ENCODE measurements around the gene IGF2R. TPM values are rescaled to one million over a fixed set of nuclear protein-coding genes. Genes with fewer than 3 reads are reported as not detected.

Gene IGF2R
- total and polyA plus RNA-seq, 4 experiments from 2014 or later: 4.5 to 79.2 (median 48.1) TPM

DNA sequence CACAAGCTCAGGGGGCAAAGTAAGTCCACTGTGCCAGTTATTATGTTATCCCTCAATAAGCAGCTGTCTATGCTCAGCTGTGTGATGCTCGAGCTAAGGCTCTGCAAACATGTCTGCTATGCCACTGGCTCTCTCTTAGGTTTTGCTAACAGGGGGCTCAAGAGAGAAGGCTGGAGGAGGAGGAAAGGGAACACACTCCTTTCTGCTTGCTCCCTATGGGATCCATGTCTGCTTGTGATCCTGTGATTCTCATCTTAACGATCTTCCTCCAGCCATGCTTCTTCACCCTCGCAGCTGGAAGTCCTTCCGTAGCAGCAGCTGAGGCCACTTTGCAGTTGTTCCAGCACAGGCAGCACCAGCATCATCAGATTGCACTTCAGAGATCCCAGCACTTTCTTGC, 37.0 kb upstream of the IGF2R start:
- peaks cover 1 to 2% of the 10 kb centered on the region in 2 donors for H3K27me3 Mint-ChIP-seq
- intact Hi-C loops (cut with micrococcal nuclease): no loop called here
- H3K4me1 Mint-ChIP-seq: peaks cover 21 to 30% (median 23%) of the 10 kb centered on the region in 4 donors
- no peaks in the 10 kb centered on the region for H3K9me3 Mint-ChIP-seq
- peaks cover 32% of the 10 kb centered on the region for H3K4me1 ChIP-seq (ENCODE audit: insufficient read depth, low read length)
- no peaks in the 10 kb centered on the region for H3K9me3 ChIP-seq (ENCODE audit: control insufficient read depth in 1 of 2, low read length in 2 of 2)
- no peaks in the 10 kb centered on the region for H3K36me3 Mint-ChIP-seq
- no peak overlapping the region for H3K4me3 Mint-ChIP-seq
- CTCF ChIA-PET (ENCODE audit: partially characterized antibody): no interaction called here
- H3K27ac Mint-ChIP-seq: no peak overlapping the region
- POLR2A ChIA-PET (ENCODE audit: partially characterized antibody): interaction anchor here (1.0 kb wide), 1 partner anchor 142 kb away, joined by 3 read pairs; no protein-coding TSS in a partner anchor
- no peaks in the 10 kb centered on the region for H3K27me3 ChIP-seq (ENCODE audit: insufficient read depth, low read length)
- no peak overlapping the region for H3K4me3 ChIP-seq (ENCODE audit: low read length in 2 of 2)
- no peak overlapping the region for H3K27ac ChIP-seq (ENCODE audit: low read depth, low read length)
- no peaks in the 10 kb centered on the region for H3K36me3 ChIP-seq (ENCODE audit: insufficient read depth, low read length)
- no peak for DNase-seq

- peaks cover 0 to 2% of the 10 kb centered on the region in 2 donors for H3K27me3 Mint-ChIP-seq
- POLR2A ChIA-PET (ENCODE audit: partially characterized antibody): no interaction called here
These were observed 35.8 kb upstream of the IGF2R start for GRCh38 chr6:159933077-159933476.

DNA sequence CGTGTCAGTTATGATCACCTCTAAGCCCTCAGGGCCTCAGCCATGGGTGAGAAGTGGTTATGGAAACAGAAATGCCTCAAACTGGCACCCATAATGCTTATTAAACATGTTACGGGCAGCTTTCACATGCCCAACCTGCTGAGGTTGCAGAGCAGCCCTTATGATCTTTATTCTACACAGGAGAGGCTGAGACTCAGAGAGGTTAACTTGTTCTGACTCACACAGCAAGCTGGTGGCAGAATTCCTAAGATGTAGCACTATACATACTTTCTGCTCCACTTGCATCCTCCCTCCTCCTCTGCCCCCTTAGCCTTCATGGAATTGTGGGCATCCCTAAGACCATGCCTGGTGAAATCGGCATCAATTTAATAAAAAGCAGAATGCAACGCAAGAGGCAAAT, 34.7 kb upstream of the IGF2R start:
- Mint-ChIP-seq H3K27me3 (peaks cover 0 to 3% of the 10 kb centered on the region in 2 donors), H3K4me1 (peaks cover 17 to 29% (median 22%) of the 10 kb centered on the region in 4 donors), H3K27ac (no peak overlapping the region), H3K9me3 (no peaks in the 10 kb centered on the region), H3K4me3 (no peak overlapping the region), H3K36me3 (no peaks in the 10 kb centered on the region)
- H3K36me3 ChIP-seq (ENCODE audit: insufficient read depth, low read length): no peaks in the 10 kb centered on the region
- H3K4me3 ChIP-seq (ENCODE audit: low read length in 2 of 2): no peak overlapping the region
- peaks cover 25% of the 10 kb centered on the region for H3K4me1 ChIP-seq (ENCODE audit: insufficient read depth, low read length)
- no peak overlapping the region for H3K27ac ChIP-seq (ENCODE audit: low read depth, low read length)
- intact Hi-C loops (cut with micrococcal nuclease): no loop called here
- H3K27me3 ChIP-seq (ENCODE audit: insufficient read depth, low read length): no peaks in the 10 kb centered on the region
- POLR2A ChIA-PET (ENCODE audit: partially characterized antibody): no interaction called here
- DNase-seq: no peak
- CTCF ChIA-PET (ENCODE audit: partially characterized antibody): no interaction called here
- no peaks in the 10 kb centered on the region for H3K9me3 ChIP-seq (ENCODE audit: control insufficient read depth in 1 of 2, low read length in 2 of 2)

More at GRCh38 chr6:159933077-159933476, 35.8 kb upstream of the IGF2R start:
- no peaks in the 10 kb centered on the region for H3K27me3 ChIP-seq (ENCODE audit: insufficient read depth, low read length)
- intact Hi-C loops (cut with micrococcal nuclease): no loop called here
- no peaks in the 10 kb centered on the region for H3K36me3 ChIP-seq (ENCODE audit: insufficient read depth, low read length)
- H3K9me3 ChIP-seq (ENCODE audit: control insufficient read depth in 1 of 2, low read length in 2 of 2): no peaks in the 10 kb centered on the region
- Mint-ChIP-seq H3K27ac (no peak overlapping the region), H3K9me3 (no peaks in the 10 kb centered on the region), H3K36me3 (no peaks in the 10 kb centered on the region), H3K4me3 (no peak overlapping the region), H3K4me1 (peaks cover 21 to 30% (median 23%) of the 10 kb centered on the region in 4 donors)
- peaks cover 32% of the 10 kb centered on the region for H3K4me1 ChIP-seq (ENCODE audit: insufficient read depth, low read length)
- H3K27ac ChIP-seq (ENCODE audit: low read depth, low read length): no peak overlapping the region
- no peak for DNase-seq
- CTCF ChIA-PET (ENCODE audit: partially characterized antibody): no interaction called here
- H3K4me3 ChIP-seq (ENCODE audit: low read length in 2 of 2): no peak overlapping the region

DNA sequence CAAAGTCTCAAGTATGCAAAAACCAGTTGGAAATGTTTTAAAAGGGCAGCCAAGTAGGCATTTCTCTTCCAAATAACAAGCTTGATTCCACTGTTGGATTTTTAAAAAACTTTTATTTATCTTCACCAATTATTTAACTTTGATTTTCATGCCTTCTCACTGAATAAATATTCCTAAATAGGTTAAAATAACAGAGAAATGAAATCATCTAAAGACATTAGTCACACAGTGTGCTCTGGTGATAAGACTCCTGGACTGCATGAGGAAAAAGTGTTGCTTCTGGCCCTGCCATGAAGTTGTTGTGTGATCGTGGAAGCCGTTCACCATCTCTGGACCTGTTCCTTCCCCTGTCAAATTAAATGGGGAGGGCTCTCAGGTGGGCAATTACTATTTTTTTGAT, 33.8 kb upstream of the IGF2R start:
- Mint-ChIP-seq H3K4me1 (peaks cover 11 to 20% (median 13%) of the 10 kb centered on the region in 4 donors), H3K9me3 (no peaks in the 10 kb centered on the region), H3K36me3 (no peaks in the 10 kb centered on the region), H3K27ac (no peak overlapping the region), H3K27me3 (peaks cover 0 to 3% of the 10 kb centered on the region in 2 donors), H3K4me3 (no peak overlapping the region)
- POLR2A ChIA-PET (ENCODE audit: partially characterized antibody): no interaction called here
- Histone ChIP-seq H3K27ac (ENCODE audit: low read depth, low read length) (no peak overlapping the region), H3K4me1 (ENCODE audit: insufficient read depth, low read length) (peaks cover 16% of the 10 kb centered on the region), H3K27me3 (ENCODE audit: insufficient read depth, low read length) (no peaks in the 10 kb centered on the region), H3K9me3 (ENCODE audit: control insufficient read depth in 1 of 2, low read length in 2 of 2) (no peaks in the 10 kb centered on the region), H3K36me3 (ENCODE audit: insufficient read depth, low read length) (no peaks in the 10 kb centered on the region), H3K4me3 (ENCODE audit: low read length in 2 of 2) (no peak overlapping the region)
- CTCF ChIA-PET (ENCODE audit: partially characterized antibody): no interaction called here
- DNase-seq: no peak
- intact Hi-C loops (cut with micrococcal nuclease): no loop called here

DNA sequence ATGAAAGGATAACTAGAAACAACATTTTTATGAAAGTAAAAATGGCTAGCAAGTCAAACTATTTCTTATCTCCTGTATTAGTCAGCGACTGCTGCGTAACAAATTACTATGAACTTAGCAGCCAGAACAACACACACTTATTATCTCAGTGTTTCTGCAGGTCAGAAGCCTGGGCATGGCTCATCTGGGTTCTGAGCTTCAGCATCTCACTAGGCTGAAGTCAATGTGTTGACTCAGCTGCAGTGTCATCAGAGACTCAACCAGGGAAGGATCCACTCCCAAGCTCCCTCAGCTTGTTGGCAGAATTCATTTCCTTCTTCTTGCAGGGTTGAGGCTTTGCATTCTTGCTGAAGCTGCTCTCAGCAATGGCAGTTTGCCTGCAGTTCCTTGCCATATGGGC, 33.2 kb upstream of the IGF2R start:
- Mint-ChIP-seq H3K4me1 (peaks cover 7 to 14% (median 8%) of the 10 kb centered on the region in 4 donors), H3K4me3 (no peak overlapping the region), H3K9me3 (no peaks in the 10 kb centered on the region), H3K36me3 (no peaks in the 10 kb centered on the region), H3K27ac (no peak overlapping the region), H3K27me3 (peaks cover 0 to 3% of the 10 kb centered on the region in 2 donors)
- intact Hi-C loops (cut with micrococcal nuclease): no loop called here
- Histone ChIP-seq H3K4me3 (ENCODE audit: low read length in 2 of 2) (no peak overlapping the region), H3K36me3 (ENCODE audit: insufficient read depth, low read length) (no peaks in the 10 kb centered on the region), H3K9me3 (ENCODE audit: control insufficient read depth in 1 of 2, low read length in 2 of 2) (no peaks in the 10 kb centered on the region), H3K27ac (ENCODE audit: low read depth, low read length) (no peak overlapping the region), H3K27me3 (ENCODE audit: insufficient read depth, low read length) (no peaks in the 10 kb centered on the region), H3K4me1 (ENCODE audit: insufficient read depth, low read length) (peaks cover 10% of the 10 kb centered on the region)
- CTCF ChIA-PET (ENCODE audit: partially characterized antibody): no interaction called here
- DNase-seq: no peak
- POLR2A ChIA-PET (ENCODE audit: partially characterized antibody): interaction anchor here (0.6 kb wide), 1 partner anchor 15 kb away, joined by 3 read pairs; no protein-coding TSS in a partner anchor

DNA sequence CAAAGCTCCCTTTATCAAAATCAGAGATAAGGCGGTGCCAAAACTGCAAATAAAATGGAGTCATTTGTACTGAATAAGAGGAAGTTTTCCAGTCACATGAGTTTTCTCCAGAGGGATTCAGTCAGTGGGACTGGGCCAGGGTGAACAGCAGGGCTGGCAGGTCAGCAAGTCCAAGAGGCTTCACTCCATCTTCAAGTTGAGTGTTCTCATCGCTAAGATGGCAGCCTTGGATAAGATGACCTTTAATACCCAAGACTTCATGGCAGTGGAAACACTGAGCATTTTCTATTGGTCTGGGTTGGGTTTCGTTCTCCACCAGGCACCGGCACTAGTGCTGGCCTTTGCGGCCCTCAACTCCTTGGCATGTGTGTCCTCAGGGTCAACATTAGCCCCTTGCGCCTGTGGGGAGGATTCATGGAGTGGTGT, 29.3 kb upstream of the IGF2R start:
- H3K27ac ChIP-seq (ENCODE audit: low read depth, low read length): no peak overlapping the region
- Mint-ChIP-seq H3K4me1 (peaks cover 0 to 2% (median 0%) of the 10 kb centered on the region in 4 donors), H3K4me3 (no peak overlapping the region), H3K27ac (no peak overlapping the region), H3K27me3 (peaks cover 2 to 3% of the 10 kb centered on the region in 2 donors), H3K9me3 (peaks cover 0 to 17% (median 8%) of the 10 kb centered on the region in 8 donors), H3K36me3 (peaks cover 2% of the 10 kb centered on the region in 2 donors)
- no peak overlapping the region for H3K4me3 ChIP-seq (ENCODE audit: low read length in 2 of 2)
- POLR2A ChIA-PET (ENCODE audit: partially characterized antibody): no interaction called here
- no peaks in the 10 kb centered on the region for H3K36me3 ChIP-seq (ENCODE audit: insufficient read depth, low read length)
- no peaks in the 10 kb centered on the region for H3K4me1 ChIP-seq (ENCODE audit: insufficient read depth, low read length)
- intact Hi-C loops (cut with micrococcal nuclease): no loop called here
- H3K27me3 ChIP-seq (ENCODE audit: insufficient read depth, low read length): no peaks in the 10 kb centered on the region
- no peaks in the 10 kb centered on the region for H3K9me3 ChIP-seq (ENCODE audit: control insufficient read depth in 1 of 2, low read length in 2 of 2)
- CTCF ChIA-PET (ENCODE audit: partially characterized antibody): interaction anchor here (0.9 to 3.7 kb wide), 2 partner anchors 217 to 249 kb away, joined by 3 to 18 read pairs; no protein-coding TSS in a partner anchor
- DNase-seq: no peak

DNA sequence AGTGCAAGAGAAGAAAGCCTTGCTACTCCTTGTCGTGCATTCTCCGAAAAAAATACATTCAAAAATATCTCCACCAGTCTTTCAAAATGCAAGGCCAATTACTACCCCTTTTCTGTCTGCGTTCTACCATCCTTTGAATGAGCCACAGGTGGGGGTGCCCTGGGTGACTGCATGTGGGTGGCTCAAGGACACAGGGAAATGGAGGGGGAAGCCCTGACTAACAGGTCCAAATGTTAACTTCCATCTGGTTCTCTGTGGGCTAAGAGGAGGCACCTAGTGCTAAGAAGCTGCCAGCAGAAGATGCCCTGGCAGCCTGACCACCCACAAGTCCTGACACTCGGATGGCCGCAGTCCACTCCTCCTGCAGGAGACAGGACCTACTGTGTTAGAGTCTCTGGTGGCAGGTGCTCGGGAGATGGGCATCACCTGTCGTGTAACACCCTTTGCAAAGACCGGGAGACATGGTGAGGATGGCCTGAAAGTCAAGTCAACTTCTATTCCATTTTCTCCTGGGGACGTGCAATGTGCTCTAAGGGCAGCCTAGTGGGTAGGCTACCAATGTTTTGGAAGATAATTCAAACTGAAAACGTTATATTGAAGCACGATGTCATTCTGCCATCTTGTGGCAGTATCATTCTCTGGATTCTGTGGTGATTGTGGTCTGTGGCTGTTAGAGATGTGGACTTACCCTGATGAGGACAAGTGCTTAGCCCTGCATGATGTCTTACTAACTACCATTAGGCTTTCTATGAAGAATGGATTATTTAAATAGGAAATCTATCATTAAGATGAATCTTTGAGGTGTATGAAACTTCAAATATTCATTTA, 27.4 kb upstream of the IGF2R start:
- Mint-ChIP-seq H3K27ac (no peak overlapping the region), H3K4me3 (no peak overlapping the region), H3K4me1 (peaks cover 0 to 2% (median 0%) of the 10 kb centered on the region in 4 donors), H3K9me3 (peaks cover 0 to 27% (median 12%) of the 10 kb centered on the region in 8 donors), H3K27me3 (peaks cover 1 to 2% of the 10 kb centered on the region in 2 donors), H3K36me3 (peaks cover 2 to 5% of the 10 kb centered on the region in 2 donors)
- ChIA-PET CTCF (ENCODE audit: partially characterized antibody) (interaction anchor here (0.7 to 6.1 kb wide), 12 partner anchors 9 to 250 kb away, joined by 3 to 45 read pairs (median 4); partner anchors contain the start of genes MRPL18 and WTAP), POLR2A (ENCODE audit: partially characterized antibody) (no interaction called here)
- H3K9me3 ChIP-seq (ENCODE audit: control insufficient read depth in 1 of 2, low read length in 2 of 2): no peaks in the 10 kb centered on the region
- H3K36me3 ChIP-seq (ENCODE audit: insufficient read depth, low read length): no peaks in the 10 kb centered on the region
- H3K27ac ChIP-seq (ENCODE audit: low read depth, low read length): no peak overlapping the region
- peak; percentile 50 to 66 (median 58) for DNase-seq
- H3K27me3 ChIP-seq (ENCODE audit: insufficient read depth, low read length): no peaks in the 10 kb centered on the region
- H3K4me3 ChIP-seq (ENCODE audit: low read length in 2 of 2): no peak overlapping the region
- H3K4me1 ChIP-seq (ENCODE audit: insufficient read depth, low read length): no peaks in the 10 kb centered on the region
- intact Hi-C loops (cut with micrococcal nuclease): loop anchor here (1.0 kb wide), 3 partner anchors 78 to 767 kb away; no protein-coding TSS in a partner anchor

Measured in CD4-positive, alpha-beta memory T cell (primary cell).